Stimulated activated CD8-positive, alpha-beta memory T cell treated with anti-CD3 and anti-CD28 coated beads, Interleukin-2, amount 100 ng/mL, for 1 hour (primary cell): ENCODE measurements around the gene PM20D2.

Source experiments
- DNase-seq, 2 donors: peaks; one replicate each; pipeline ENCODE4 v3.0.0-alpha.2; 2020; ENCODE audit warnings: low read depth in 2 of 2

The PM20D2 gene

DNA sequence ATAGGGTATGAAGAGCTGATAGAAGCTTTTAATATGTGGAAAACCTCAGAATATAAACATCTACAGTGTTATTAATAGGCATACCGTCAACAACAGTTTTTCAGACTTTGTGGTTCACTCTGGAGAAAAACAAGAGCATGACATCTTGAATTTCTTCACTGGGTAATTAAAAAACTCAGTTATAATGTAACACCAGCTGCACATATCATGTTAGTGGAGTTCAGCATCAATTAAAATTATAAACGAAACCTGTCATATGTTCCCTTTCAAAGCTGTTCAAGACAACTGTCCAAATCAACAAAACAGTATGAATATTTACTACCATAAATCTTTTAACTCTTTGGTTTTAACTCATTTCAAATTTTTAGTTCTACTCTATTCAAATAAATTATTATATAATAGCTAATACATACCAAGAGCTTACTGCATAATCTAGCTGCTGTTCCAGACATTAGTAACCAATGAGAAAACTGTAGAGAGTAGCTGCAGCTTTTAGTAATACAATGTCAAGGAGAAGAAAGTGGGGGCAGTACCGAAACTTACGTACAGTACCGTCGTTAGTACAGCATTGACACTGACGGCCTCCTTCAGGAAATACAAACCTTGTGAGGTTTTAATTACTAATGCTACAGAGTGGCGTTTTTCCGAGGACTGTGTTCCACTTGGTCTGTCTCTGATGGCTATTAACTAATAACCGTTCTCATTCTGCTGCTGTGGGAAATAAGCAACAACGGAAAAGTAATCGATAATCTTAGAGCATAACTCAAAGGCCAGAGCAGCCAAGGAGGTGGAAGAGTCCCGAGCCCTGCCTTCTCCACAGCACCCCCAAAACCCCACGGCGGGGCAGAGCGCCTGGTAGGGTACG is 532 bp upstream of the PM20D2 start:
- no peak for DNase-seq

- DNase-seq, result no peak
Measured at GRCh38 chr6:89146718-89147700, 1.2 kb downstream of the PM20D2 start.

DNA sequence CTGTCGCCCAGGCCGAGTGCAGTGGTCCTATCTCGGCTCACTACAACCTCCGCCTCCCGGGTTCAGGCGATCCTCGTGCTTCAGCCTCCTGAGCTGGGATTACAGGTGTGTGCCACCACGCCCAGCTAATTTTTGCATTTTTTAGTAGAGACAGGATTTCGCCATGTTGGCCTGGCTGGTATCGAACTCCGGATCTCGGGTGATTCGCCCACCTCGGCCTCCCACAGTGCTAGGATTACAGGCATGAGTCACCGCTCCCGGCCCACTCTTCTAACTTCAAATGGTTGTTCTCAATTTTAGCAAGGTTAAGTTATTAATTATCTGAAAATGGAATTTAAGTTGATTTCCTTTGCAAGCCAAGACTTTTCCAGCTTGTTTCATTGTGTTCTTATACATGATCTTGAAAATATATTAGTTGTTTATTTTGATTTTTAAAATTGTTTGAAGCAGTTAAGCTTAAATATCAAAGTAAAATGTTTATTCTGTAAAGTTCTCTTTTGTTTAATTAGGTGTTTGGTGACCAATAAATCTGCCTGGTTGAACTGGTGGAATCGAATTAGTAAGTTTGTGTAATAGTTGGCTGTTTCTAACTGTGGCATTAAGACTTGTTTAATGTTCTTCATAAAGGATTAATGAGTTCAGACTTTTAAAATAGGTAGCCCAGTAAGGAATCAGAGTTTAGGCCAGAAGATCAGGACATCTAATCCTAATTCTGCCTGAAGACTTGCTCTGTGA is 2.3 kb downstream of the PM20D2 start:
- DNase-seq, result no peak

DNA sequence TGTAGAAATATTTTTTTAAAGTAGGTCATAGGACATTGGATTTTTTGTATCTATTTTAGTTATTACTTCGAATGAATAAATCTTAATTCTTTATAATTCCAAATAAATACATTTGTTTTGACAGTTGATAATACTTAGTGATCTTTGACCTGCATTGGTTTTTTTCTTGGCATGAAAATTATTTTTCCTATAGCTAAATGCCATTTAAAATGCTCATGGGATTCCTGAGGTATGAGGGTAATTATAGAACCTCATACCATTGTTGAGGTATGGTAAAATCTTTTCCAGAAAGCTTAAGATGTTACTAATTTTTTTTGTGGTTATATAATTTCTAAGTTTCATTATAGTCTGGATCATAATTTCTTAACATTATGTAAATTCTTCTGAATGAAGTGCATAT is 8.3 kb downstream of the PM20D2 start:
- DNase-seq, result no peak

DNA sequence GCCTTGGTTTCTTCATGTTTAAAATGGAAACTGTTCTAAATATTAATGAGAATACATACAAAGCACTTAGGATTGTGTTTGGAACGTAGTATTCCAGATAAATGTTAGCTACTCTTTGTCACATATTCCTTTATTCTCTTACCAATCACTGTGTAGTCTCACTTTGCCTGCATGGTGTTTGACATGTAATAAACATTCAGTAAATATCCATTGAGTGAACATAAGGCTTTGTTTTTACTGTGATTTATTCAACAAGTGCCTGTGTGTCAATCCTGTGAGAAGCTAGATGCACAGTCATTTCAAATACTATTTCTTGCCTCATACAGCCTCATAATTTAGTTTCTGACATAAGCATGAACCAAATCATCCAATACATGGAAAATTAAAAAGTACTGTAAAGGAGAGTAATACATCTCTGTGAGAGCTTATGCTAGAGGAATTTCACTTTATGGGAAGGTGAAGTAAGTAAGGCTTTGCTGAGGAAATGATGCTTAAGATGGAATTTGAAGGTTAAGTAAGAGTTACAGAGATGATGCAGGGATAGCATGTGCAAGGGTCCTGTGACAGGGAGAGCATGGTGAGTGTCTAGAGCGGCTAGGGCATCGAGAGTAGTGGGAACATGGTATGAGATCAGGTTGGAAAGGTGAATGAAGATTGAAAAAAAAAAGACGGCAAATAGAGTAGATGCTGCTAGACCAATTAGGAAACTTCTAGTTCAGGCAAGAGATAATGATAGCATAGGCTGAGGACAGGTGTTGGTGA is 14.7 kb downstream of the PM20D2 start:
- no peak for DNase-seq

DNA sequence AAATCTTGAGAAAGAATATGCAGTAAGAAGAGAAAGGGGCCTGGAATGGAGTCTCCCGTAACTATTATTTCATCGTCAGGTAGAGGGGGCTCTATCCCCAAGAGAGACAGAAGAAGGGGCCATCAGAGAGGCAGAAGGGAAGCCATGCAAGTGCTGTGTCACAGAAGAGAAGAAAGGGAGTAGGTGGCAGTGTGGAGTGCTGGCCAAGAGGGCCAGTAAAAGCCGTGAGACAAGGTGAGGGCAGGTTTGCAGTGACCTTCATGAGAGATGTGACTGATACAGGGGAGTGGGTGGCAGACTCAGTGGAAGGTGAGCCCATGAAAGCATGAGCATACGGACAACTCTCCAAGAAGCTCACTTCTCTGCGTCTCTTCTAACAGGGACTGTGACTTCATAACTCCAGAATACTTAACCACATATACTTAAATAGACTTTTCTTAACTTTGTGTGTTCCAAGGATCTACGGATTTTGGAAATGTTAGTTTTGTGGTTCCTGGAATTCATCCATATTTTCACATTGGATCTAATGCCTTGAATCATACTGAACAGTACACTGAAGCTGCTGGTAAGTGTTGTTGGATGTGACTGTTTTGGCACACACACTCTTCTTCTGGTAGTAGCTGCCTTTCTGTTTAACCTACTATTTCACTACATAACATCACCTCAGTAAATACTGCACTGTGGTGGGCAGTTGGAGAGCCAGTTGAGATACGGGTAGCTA is 15.6 kb downstream of the PM20D2 start:
- DNase-seq, result no peak

DNA sequence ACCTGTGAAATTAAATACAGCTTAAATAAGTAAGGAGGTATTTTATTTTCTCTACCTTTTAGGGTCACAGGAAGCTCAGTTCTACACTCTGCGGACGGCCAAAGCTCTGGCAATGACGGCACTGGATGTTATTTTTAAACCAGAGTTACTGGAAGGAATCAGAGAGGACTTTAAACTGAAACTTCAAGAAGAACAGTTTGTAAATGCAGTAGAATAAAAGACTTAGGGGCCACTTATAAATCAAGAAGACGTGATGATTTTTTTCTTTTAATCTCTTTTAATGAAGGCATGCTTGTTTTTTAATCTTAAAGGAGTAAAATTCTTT is 16.2 kb downstream of the PM20D2 start:
- no peak for DNase-seq

GRCh38 chr6:89172131-89172530 is 26.3 kb downstream of the PM20D2 start:
- DNase-seq, result no peak

GRCh38 chr6:89173634-89174033 is 27.8 kb downstream of the PM20D2 start:
- DNase-seq, result no peak

DNA sequence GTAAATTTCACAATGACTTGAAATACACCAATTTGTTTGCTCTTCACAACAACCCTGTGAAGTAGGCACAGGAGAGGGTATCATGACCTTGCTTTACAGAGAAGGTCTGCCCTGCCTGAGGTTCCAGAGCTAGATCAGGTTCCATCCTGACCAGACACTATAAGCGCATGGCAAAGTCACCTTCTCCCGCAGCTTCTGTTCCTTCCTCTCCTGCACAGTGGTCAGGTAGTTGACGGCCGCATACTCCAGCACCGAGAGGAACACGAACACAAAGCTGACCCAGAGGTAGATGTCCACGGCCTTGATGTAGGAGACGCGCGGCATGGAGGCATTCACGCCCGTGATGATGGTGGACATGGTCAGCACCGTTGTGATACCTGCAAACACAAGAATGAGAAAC is 34.3 kb downstream of the PM20D2 start:
- DNase-seq, result no peak

DNA sequence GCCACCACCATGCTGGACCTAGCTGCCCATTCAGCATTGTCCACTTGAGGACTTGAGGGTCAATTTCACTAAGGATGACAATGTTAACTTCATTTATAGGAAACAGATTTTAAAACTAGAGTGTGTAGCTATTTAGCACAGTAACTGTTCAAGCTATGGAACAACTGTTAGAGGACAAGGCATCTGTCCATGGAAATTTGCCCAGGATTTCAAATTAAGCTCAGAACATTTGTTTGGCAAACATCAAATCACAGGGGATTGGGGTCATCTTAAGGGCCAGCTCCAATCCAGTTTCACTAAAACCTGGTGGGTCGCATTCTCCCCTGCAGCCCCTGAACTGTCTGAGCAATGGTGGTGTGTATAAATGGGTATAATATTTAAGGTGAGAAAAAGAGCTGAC is 35.1 kb downstream of the PM20D2 start:
- no peak for DNase-seq

DNA sequence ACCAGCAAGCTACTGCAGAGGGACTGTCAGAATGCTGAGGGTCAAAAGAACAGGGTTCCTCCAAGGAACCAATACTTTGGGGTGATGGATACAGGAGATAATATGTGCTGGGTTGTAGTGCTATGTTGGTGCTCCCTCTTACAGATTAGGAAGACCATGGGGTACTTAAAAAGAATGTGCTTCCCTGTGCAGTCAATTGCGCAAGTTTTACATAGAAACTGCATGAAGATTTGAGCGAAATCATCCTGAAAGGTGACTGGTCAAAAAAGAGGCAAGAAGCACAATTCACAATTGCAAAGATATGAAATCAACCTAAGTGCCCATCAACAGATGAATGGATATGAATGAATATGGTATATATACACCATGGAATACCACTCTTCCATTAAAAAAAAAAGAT is 37.4 kb downstream of the PM20D2 start:
- DNase-seq, result no peak

- DNase-seq, result no peak
Measured at GRCh38 chr6:89184344-89184743, 38.5 kb downstream of the PM20D2 start.

DNA sequence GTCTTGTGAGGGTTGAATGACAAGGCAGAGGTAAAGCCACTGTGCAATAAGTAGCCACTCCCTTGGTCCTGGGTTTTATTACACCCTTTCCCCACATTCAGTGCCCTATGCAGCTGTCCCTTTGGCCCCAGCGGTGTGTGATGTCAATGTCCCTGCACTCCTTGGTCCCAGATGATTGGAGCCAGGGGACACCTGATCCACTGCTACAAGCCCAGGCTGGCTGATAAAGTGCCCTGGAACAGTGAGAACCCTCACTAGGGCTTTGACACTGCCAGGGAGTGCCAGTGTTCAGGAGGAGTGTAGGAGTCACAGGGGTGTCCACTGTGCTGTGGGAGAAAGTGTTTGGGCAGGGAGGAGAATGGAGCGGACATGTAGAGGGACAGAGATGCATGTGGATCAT is 40.9 kb downstream of the PM20D2 start:
- DNase-seq, result no peak

DNA sequence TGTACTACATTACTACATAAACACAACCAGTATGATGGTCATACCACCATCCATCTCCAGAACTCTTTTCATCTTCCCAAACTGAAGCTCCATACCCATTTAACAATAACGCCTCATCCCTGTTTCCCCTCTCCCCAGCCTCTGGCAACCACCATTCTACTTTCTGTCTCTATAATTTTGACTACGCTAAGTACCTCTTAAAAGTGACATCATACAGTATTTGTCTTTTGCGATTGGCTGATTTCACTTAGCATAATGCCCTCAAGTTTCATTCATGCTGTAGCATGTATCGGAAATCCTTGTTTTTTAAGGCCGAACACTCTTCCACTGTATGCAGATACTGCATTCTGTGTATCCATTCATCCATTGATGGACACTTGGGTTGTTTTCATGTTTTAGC is 41.6 kb downstream of the PM20D2 start:
- no peak for DNase-seq

DNA sequence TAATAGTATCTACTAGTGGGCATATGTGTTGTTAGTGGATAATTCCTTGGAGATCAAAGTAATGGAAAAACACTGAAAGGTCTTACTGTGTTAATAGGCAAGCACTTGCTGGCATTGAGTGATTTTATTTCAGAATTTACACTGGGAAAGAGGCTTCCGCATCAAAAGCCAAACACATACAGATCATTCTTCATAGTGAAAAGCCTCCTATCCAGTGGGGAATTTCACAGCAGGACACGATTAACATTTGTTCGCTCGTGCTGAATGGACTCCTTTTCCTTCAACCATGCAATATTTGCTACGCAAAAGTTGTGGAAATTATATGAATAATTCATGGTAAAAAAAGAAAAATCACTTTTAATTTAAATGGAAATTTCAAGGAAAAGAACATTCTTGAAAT is 44.9 kb downstream of the PM20D2 start:
- no peak for DNase-seq

DNA sequence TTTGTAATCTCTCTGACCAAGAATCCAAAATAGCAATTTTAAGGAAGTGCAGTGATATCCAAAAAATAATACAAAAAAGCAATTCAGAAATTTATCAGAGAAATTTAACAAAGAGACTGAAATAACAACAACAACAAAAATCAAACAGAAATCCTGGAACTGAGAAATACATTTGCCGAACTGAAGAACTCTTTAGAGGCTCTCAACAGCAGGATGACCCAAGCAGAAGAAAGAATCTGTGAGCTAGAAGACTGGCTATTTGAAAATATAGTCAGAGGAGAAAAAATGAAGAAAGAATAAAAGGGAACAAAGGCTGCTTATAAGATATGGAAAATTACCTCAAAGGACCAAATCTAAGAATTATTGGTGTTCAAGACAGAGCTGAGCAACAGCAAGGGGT is 48.7 kb downstream of the PM20D2 start:
- DNase-seq, result no peak

GRCh38 chr6:89197141-89197540 is 51.3 kb downstream of the PM20D2 start:
- no peak for DNase-seq

DNA sequence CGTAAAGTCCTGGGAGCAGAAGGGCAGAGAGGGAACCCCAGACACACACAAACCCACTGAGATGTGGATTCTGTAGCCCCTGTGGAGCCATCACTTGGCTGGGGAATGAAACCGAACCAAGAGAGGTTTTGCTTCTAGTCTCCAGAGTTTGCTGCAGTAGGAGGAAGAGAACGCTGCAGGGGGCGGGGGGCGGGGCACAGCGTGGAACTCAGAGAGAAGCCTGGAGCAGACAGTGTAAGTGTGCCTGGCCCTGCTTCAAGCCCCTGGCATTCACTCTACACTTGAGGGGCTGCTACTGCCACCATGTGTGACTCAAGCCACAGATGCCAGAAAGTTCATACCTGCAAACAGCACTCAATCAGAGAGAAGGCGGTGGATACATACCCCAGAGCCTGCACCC is 52.4 kb downstream of the PM20D2 start:
- no peak for DNase-seq

- no peak for DNase-seq
Measured at GRCh38 chr6:89199579-89199978, 53.7 kb downstream of the PM20D2 start.

- no peak for DNase-seq
Measured at GRCh38 chr6:89200706-89201215, 54.9 kb downstream of the PM20D2 start.
